Measurements from ENCODE around the gene DIP2B.

- no peak for TF ChIP-seq CTCF (IDR thresholded peaks at IDR 0.05; ENCODE audit: insufficient read depth, low read length, poor library complexity, severe bottlenecking)
- TF ChIP-seq EZH2phosphoT487 (conservative IDR thresholded peaks at IDR 0.05; ENCODE audit: low read length): no peak
Observed at GRCh38 chr12:50533971-50534370, 29.2 kb downstream of the DIP2B start.

All from SU-DHL-6 (cell line).